GM21515 (cell line): Measurements from ENCODE around the gene MBNL1.
A peak's percentile ranks its signal among the peaks of the same experiment; 100 is the strongest.

Experiments used
- ATAC-seq: cut with Tn5 transposase; IDR thresholded peaks from one replicate; pipeline ENCODE4 v1.9.1; 2021; ENCODE audit not compliant: unreplicated experiment

MBNL1 gene, protein sequence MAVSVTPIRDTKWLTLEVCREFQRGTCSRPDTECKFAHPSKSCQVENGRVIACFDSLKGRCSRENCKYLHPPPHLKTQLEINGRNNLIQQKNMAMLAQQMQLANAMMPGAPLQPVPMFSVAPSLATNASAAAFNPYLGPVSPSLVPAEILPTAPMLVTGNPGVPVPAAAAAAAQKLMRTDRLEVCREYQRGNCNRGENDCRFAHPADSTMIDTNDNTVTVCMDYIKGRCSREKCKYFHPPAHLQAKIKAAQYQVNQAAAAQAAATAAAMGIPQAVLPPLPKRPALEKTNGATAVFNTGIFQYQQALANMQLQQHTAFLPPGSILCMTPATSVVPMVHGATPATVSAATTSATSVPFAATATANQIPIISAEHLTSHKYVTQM

DNA sequence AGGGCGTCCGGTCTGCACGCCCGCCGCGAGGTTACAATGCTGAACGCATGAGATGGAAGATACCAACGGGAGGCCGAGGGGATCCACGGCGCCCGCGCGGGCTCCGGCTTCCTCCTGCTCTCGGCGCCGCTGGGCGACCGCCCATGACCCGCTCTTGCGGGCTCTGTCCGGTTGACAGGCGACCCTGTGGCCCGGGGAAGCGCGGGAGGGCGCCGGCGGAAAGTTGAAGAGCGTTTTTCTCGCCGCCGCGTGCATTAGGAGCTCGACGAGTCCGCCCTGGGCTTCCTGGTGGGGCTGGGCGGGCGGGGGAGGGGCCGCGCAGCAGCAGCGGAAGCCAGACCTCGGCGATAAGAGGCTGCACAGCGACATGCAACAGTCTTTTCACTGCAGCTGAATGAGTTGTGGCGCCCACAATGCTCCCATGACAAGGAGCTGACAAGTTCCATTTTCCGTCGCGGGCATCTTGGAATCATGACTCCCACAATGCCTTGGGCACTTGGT is at the start of gene MBNL1:
TSS of gene MBNL1 (plus strand) at position 375 of the 501 bp plus-strand sequence. CDS start 31,265 bp downstream, outside the sequence.
- ATAC-seq: peak; percentile 64

DNA sequence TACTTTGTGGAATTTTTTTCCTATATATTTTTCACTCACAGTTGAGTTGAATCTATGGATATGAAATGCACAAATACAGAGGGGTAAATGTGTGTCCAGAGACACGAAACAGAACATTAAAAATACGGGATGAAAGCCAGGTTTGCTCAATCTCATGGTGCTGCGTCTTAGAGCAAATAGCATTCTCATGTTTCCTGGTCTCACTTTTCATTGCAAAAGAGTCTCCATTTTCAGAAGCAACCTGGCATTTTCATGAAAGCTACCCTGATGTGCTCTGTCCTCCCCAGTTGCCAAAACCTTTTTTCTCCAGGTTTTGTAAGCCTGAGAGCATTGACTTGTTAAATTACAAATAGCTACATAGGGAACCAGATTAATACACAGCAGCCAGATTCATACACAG is 49.5 kb upstream of the MBNL1 start:
- no peak for ATAC-seq

DNA sequence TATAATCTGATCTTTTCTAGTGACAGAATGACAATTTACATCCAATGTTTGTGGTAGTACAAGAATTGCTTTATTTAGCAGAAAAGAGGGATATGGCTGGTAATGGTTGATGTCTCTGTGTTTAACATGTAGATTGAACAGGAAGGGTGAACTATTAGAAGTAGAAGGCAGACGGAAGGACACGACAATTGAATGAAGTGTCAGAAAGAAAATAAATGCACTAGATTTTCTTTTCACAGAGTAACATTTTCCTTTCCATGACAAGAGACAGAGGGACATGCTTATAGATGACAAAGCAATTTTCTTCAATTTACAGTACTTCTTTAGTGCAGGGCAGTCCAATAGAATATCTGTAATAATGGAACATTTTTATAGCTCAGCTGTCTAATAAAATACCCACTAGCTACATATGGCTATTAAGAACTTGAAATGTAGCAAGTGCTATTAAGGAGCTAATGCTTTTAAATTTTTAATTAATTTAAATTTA is 48.9 kb upstream of the MBNL1 start:
- ATAC-seq: no peak

DNA sequence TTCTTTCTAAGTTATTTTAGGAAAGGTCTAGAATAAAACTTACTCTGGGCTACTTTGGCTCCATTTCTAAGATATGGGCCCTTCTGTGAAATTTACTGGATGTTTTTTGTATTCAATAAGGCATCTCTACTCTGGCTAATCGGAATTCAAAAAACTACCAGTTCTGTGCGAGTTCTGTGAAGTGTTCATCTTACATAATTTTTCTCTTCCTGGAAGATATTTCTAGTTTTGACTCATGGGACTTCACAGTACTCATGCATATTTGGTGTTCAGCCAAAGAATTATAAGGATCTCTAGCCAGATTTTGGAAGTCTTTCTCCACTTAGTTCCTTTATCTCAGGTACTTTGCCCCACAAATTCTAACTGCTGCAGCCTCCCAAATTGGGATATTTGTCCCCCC is 46.4 kb upstream of the MBNL1 start:
- ATAC-seq: no peak

DNA sequence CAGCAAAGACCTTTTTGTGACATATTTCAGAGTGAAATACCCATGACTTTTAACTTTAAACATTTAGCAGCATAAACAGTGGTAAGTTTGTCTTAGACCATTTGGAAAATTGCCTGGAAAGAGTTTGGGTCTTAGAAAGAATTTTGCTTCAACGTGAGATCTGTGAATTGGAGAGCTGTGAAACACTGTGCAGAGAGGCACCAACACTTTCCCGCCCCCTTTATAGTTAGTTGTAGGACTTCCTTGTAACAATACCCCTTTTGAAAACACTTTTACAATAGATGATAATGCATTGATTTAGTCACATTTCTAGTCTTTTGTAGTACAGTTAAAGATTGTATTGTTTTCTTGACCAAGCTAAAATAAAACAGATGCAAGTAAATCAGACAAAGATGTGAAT is 43.5 kb upstream of the MBNL1 start:
- ATAC-seq: no peak

DNA sequence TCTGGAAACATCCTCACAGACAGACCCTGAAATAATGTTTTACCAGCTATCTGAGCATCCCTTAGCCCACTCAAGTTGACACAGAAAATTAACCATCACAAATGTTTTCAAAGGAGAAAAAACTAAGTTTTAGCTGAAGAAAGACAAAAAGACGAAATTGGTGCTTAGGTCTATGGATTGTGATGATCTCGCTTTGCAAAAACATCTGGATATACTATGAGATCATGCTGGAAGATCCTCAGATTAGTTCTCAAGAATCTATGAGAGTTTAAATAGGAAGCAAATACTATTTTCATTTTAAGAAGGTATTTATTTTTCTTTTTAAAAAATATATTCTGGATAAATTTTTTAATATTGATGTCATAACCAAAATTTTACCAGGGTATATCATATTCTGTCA is 42.6 kb upstream of the MBNL1 start:
- ATAC-seq: no peak

DNA sequence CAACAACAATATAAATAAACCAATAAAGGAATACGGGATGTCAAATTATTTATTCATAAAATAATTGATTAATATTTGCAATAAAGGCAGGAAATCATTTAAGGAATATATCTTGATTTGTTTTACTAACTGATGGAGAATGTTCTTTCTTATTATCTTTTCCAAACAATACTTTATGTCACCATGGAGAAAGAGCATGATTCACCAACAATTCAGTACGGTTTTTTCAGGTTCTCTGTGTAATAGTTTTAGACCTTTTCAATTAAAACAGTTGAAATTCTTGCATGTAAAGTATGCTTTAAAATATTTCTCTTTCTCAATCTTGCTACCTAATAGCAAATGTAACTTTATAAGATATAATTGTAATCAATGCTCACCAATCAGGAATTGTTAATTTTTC is 41.7 kb upstream of the MBNL1 start:
- no peak for ATAC-seq

DNA sequence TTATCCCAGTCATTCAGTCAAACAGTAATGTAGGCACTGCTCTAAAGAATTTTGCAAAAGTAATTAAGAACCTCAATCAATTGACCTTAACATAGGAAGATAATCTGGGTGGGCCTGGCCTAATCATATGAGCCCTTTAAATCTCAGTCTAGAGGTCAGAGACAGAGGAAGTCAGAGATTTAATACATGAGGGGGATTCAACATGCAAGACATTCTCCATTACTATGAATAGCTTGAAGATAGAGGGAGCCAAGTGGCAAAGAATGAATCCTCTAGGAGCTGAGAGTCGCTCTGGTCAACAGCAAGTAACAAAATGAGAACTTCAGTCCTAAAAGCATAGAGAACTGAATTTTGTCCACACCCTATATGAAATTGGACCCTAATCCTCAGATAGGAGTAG is 39.0 kb upstream of the MBNL1 start:
- ATAC-seq: no peak

DNA sequence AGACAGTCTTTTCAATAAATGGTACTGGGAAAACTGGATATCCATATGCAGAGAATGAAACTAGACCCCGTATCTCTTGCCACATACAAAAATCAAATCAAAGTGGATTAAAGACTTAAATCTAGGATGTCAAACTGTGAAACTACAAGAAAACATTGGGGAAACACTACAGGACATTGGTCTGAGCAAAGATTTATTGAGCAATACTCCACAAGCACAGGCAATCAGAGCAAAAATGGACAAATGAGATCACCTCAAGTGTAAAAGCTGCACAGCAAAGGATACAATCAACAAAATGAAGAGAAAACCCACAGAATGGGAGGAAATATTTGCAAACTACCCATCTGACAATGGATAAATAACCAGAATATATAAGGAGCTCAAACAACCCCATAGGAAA is 38.4 kb upstream of the MBNL1 start:
- no peak for ATAC-seq

DNA sequence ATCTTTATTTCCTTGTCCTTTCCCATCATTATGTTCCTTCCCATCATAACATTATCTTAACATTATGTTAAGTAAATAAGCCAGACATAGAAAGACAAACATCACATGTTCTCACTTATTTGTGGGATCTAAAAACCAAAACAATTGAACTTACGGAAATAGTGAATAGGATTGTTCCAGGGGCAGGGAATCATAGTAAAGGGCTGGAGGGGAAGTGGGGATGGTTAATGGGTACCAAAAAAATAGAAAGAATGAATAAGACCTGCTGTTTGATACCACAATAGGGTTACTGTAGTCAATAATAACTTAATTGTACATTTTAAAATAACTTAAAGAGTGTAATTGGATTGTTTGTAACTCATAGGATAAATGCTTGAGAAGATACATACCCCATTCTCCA is 36.7 kb upstream of the MBNL1 start:
- no peak for ATAC-seq

DNA sequence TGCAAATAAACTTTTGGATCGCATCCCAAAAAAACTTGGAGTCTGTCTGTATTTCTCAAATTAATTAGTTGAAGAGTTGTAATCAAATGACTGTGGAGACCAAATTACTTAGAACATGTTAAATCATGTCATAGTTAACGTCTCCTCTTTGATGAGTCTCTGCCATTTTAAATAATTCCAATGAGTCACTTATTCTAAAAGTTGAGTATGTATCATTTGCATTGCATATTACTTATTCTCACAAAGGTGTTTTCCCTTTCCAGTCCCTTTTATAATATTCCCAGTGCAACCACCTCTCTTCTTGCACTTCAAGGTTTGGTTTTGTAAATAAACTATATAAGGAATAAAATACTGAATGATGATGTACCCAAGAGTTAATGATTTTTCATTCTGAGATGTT is 36.0 kb upstream of the MBNL1 start:
- ATAC-seq: no peak

DNA sequence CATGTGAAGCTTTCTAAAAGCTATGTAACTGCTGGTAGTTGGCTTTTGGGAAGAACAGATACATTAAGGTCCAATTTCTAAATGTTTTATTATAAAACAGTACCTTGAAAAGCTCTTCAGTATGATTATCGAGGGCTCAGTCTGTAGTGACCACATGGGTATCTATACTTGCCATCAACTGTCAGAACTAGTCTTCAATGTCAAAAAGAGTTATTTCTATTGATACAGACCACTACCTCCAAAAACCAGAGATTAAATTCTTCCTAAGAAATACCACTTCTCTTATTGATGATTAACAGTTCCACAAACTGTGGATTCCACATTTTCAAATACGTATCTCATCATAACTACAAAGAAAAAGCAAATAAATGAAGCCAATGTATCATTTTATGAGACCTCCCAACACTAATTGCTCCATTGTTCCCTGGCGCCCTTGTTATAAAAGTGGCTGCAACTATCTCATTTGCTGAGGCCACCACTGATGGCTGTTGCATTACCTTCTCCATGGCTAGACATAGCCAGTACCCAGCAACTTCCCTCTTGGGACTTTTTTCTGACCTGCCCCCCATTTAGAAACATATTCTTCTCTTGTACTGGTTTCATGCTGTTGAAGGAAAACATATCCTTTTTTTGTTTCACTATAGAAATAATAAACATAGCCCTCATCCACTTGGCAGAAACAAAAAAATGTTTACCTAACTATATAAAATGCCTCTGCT is 33.9 kb upstream of the MBNL1 start:
- no peak for ATAC-seq

DNA sequence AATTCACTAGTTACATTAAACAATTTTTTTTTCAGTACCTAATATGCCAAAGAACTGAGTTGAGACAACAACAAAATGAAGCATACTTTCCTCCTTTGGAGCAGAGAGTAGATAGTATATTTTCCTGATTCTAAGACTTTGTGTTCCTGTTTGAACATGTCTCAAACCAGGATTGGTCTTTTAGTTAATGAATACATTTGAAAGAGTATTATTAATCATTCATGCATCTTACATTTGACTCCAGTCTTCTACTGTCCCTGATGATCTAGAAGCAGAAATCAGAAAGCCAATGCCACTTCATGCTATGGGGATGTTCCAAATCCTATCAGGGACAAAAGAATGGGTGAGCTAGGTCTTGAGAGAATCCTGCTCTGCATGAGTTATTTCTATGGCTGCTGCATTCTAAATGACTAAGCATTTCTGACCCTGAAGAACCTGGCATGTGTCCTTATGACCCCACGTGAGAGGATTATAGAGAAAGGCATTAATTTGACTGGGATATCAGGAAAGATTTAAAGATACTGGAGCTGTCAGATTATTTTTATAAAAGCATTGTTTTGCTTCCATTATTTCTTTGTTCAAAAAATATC is 32.9 kb upstream of the MBNL1 start:
- no peak for ATAC-seq

DNA sequence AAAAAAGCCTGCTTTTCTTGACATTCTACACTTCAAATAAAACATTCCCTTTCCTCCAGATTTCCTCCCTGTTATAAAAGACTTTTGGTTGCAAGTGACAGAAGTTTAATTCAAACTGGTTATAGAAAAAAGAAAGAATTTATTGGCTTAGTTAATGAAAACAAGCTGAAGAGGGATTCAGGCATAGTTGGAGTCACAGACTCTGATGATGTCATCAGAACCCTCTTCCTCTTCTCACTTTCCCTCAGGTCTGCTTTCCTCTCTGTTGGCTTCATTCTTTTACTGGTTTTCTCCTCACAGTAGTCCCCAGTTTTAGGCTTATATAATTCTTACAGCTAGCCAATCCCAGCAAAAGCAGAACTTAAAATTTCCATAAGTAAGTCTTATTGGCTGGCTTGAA is 32.0 kb upstream of the MBNL1 start:
- ATAC-seq: no peak

DNA sequence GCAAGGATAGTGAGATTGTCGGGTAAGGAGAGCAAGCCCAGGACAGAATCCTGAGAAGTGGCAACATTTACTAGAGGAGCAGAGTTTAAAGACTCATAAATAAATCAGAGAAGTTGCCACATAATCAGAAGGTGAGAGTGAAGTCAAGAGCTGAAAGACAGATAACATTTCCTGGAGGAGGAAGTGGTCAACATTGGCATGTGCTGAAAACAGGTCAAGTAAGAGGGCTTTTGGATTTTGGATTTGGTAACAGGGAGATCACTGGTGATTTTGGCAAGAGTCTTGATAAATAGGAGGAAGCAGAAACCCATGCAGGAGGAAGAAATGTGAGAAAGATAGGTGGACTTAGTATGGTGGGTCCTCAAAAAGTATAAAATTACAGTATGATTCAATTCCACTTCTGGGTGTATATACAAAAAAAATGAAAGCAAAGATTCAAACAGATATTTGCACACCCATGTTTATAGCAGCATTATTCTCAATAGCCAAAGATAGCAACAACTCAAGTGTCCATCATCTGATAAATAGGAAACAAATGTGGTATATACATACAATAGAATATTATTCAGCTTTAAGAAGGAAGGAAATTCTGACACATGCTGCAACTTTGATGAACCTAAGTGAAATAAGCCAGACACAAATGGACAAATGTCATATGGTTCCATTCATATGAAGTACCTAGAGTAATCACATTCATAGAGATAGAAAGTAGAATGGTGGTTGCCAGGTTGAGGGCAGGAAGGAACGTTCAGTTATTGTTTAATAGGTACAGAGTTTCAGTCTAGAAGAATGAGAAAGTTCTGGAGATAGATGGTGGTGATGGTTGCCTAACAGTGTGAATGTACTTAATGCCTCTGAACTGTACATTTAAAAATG is 27.3 kb upstream of the MBNL1 start:
- peak; percentile 51 for ATAC-seq

DNA sequence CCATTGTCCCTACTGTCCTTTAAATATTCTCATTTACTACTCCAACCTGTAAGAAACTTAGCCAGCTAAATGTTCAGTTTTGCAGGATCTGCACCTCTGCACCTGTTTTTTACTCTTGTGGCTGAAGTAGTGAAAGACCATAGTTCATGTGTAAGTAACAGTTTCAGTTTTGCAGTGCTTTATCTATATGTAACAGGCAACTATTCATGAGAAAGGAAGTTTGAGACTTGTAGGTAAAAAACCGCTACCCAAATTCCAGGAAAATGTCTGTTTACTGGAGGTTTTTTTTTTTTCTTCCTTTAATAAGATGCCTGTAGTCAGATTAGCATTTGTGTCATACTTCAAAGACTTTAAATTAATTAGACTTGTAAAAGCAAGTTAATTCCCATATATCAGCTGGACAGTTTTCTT is 25.4 kb upstream of the MBNL1 start:
- ATAC-seq: peak; percentile 76

DNA sequence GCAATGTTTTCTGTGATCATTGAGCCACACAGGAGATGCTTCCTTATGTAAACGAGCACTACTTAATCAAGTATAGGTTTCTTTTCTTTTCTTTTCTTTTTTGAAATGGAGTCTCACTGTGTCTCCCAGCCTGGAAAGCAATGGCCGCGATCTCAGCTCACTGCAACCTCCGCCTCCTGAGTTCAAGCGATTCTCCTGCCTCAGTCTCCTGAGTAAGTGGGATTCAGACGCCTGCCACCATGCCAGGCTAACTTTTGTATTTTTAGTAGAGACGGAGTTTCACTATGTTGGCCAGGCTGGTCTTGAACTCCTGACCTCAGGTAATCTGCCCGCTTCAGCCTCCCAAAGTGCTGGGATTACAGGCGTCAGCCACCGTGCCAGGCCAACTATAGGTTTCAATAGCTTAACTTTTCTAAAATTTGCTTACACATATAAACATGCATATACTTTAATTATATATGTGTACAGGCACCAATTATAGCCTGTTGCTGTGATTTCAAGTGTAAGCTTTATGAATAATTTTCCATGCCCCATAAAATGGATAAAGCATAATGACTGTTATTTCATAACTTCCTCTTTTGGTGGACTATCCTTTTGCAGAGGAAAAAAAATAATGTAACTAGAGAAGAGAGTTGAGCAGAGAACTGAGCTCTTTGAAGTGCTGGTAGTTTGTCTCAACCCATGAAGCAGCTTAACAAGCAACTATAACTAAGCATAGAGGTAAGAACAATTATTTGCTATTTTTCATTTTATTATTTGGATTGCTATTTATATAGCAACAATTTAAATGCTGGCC is 24.8 kb upstream of the MBNL1 start:
- peak; percentile 36 for ATAC-seq

DNA sequence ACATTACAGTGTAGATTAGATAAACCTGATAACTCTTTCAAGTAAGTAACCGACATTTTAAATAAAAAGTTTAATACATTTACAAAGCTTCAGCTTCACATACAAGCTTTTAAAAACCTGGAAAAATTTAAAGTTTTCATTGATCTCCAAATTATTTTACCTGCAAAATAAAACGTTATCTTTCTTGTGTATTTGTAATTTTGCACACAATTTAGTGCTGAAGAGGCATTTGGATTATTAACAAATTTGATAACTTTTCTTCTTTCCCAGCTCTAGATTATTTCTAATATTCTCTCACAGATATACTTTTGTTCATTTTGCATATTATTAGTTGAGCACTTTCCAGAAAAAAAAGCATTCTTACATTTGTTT is 24.2 kb upstream of the MBNL1 start:
- no peak for ATAC-seq

DNA sequence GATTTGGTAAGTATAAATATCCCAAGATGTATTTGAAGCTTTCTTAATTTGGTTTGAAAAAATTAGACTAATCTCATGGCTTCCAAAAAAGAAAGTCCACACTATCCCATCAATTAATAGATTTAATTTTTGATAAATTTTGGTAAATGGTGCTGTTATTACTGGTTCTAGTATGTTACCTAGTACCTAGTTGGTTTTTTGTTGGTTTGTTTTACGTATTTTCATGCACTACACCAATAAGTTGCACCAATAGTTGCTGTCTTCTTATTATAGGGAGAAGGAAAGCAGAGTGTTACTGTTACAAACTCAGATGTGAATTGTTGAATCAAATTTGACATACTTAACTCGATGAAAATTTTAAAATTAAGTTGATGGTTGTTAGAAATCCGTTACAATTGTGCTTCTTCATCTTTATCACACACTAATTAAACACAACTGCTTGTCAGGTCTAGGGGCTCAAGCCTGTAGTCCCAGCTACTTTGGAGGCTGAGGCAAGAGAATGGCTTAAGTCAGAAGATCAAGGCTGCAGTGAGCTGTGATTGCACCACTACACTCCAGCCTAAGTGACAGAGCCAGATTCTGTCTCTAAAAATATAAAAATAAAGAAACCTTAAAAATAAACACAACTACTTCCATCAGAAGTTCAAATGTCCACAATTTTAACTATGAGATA is 23.1 kb upstream of the MBNL1 start:
- ATAC-seq: no peak

DNA sequence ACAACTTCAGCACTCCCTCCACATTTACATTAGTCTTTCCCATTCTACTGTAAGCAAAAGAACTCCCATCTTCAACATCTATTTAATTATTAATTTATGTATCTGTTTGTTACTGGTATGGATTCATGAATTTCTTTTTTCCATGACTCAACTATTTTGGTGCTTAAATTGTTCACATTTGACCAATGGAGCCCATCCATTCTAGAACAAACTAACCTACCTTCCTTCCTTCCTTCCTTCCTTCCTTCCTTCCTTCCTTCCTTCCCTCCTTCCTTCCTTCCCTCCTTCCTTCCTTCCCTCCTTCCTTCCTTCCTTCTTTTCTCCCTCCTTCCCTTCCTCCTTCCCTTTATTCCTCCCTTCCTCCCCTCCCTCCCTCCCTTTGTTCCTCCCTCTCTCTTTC is 16.8 kb upstream of the MBNL1 start:
- no peak for ATAC-seq
